ENCODE data around the gene CFAP221. TPM values are rescaled to one million over a fixed set of nuclear protein-coding genes. Genes with fewer than 3 reads are reported as not detected.

Gene CFAP221
- total RNA-seq, 2 experiments from 2014 or later: not detected

- H3K27ac ChIP-seq (ENCODE audit: low read depth, low read length, poor library complexity, severe bottlenecking): no peak overlapping the region
- H2AFZ ChIP-seq (ENCODE audit: low read length): no peak overlapping the region
- POLR2A ChIA-PET: no interaction called here
- H3K4me3 ChIP-seq (ENCODE audit: low read depth, low read length, poor library complexity, severe bottlenecking): no peak overlapping the region
- H3K79me2 ChIP-seq (ENCODE audit: insufficient read depth, low read depth, low read length): no peaks in the 10 kb centered on the region
- no peak for TF ChIP-seq EZH2phosphoT487 (IDR thresholded peaks at IDR 0.05; ENCODE audit: borderline replicate concordance, low read depth, low read length)
- no peak for TF ChIP-seq CTCF (conservative IDR thresholded peaks at IDR 0.05; ENCODE audit: low read length)
- BruUV-seq (replicated peaks): no TSS peak
- CTCF ChIA-PET (ENCODE audit: unreplicated experiment): no interaction called here
- no peak overlapping the region for H3K4me2 ChIP-seq (ENCODE audit: low read length)
- H3K9me2 ChIP-seq (ENCODE audit: insufficient read depth, low read length): no peaks in the 10 kb centered on the region
- no peaks in the 10 kb centered on the region for H3K4me1 ChIP-seq (ENCODE audit: insufficient read depth, low read length, poor library complexity, severe bottlenecking)
- no peaks in the 10 kb centered on the region for H3K36me3 ChIP-seq (ENCODE audit: insufficient read depth, low read length)
- intact Hi-C loops (cut with micrococcal nuclease; ENCODE audit: unreplicated experiment): no loop called here
- DNase-seq (ENCODE audit: low spot score): no peak
- no peaks in the 10 kb centered on the region for H4K20me1 ChIP-seq (ENCODE audit: insufficient read depth, low read length)
- no peaks in the 10 kb centered on the region for H3K9me3 ChIP-seq (ENCODE audit: low read length)
These were observed 23.0 kb downstream of the CFAP221 start for GRCh38 chr2:119567292-119567691.

GRCh38 chr2:119574108-119574815 lies 30.0 kb downstream of the CFAP221 start:
- ChIA-PET CTCF (ENCODE audit: unreplicated experiment) (no interaction called here), POLR2A (no interaction called here)
- Histone ChIP-seq H3K79me2 (ENCODE audit: insufficient read depth, low read depth, low read length) (no peaks in the 10 kb centered on the region), H3K9me2 (ENCODE audit: insufficient read depth, low read length) (no peaks in the 10 kb centered on the region), H3K4me3 (ENCODE audit: low read depth, low read length, poor library complexity, severe bottlenecking) (no peak overlapping the region), H3K4me1 (ENCODE audit: insufficient read depth, low read length, poor library complexity, severe bottlenecking) (no peaks in the 10 kb centered on the region), H4K20me1 (ENCODE audit: insufficient read depth, low read length) (no peaks in the 10 kb centered on the region), H3K27ac (ENCODE audit: low read depth, low read length, poor library complexity, severe bottlenecking) (no peak overlapping the region), H3K4me2 (ENCODE audit: low read length) (no peak overlapping the region), H3K36me3 (ENCODE audit: insufficient read depth, low read length) (no peaks in the 10 kb centered on the region), H2AFZ (ENCODE audit: low read length) (no peak overlapping the region), H3K9me3 (ENCODE audit: low read length) (no peaks in the 10 kb centered on the region)
- DNase-seq (ENCODE audit: low spot score): no peak
- intact Hi-C loops (cut with micrococcal nuclease; ENCODE audit: unreplicated experiment): no loop called here
- no TSS peak for BruUV-seq (replicated peaks)
- TF ChIP-seq EZH2phosphoT487 (IDR thresholded peaks at IDR 0.05; ENCODE audit: borderline replicate concordance, low read depth, low read length): no peak
- TF ChIP-seq CTCF (conservative IDR thresholded peaks at IDR 0.05; ENCODE audit: low read length): no peak

- Histone ChIP-seq H3K4me1 (ENCODE audit: insufficient read depth, low read length, poor library complexity, severe bottlenecking) (no peaks in the 10 kb centered on the region), H3K9me3 (ENCODE audit: low read length) (no peaks in the 10 kb centered on the region), H2AFZ (ENCODE audit: low read length) (no peak overlapping the region), H3K36me3 (ENCODE audit: insufficient read depth, low read length) (no peaks in the 10 kb centered on the region), H3K9me2 (ENCODE audit: insufficient read depth, low read length) (no peaks in the 10 kb centered on the region), H3K4me2 (ENCODE audit: low read length) (no peak overlapping the region), H4K20me1 (ENCODE audit: insufficient read depth, low read length) (no peaks in the 10 kb centered on the region), H3K27ac (ENCODE audit: low read depth, low read length, poor library complexity, severe bottlenecking) (no peak overlapping the region), H3K4me3 (ENCODE audit: low read depth, low read length, poor library complexity, severe bottlenecking) (no peak overlapping the region), H3K79me2 (ENCODE audit: insufficient read depth, low read depth, low read length) (no peaks in the 10 kb centered on the region)
- ChIA-PET CTCF (ENCODE audit: unreplicated experiment) (no interaction called here), POLR2A (no interaction called here)
- TF ChIP-seq CTCF (conservative IDR thresholded peaks at IDR 0.05; ENCODE audit: low read length) (no peak), EZH2phosphoT487 (IDR thresholded peaks at IDR 0.05; ENCODE audit: borderline replicate concordance, low read depth, low read length) (no peak)
- intact Hi-C loops (cut with micrococcal nuclease; ENCODE audit: unreplicated experiment): no loop called here
- DNase-seq (ENCODE audit: low spot score): no peak
- no TSS peak for BruUV-seq (replicated peaks)
These were observed 30.6 kb downstream of the CFAP221 start for GRCh38 chr2:119574864-119575263.
